HEK293T (cell line): ENCODE measurements around the gene DLG2.
"Not testable (repeated sequence)": the region's sequence is repeated elsewhere in the genome, so short reads cannot be mapped to it uniquely, and the experiment has no call there.

Experiments
- CTCF ChIA-PET: fragments of 350-600 bp; formaldehyde crosslinking; extraction: SDS; loops from one replicate; lab custom pipeline; 2021; ENCODE audit warnings: antibody characterized with exemption, inconsistent platforms; lab: Yijun Ruan, JAX
- POLR2A ChIA-PET: fragments of 350-600 bp; formaldehyde crosslinking; extraction: SDS; loops from one replicate; lab custom pipeline; 2020; ENCODE audit warnings: antibody characterized with exemption, inconsistent platforms; lab: Yijun Ruan, JAX
- DNase-seq: peaks from one replicate; pipeline ENCODE4 v3.0.0; 2012; ENCODE audit warnings: mixed read lengths; ENCODE audit errors: extremely low spot score
- ARNT ChIP-seq: fragments of 450-650 bp; IDR thresholded peaks from 2 replicates; pipeline ENCODE4 v1.6.1; 2017; ENCODE audit warnings: mild to moderate bottlenecking
- BHLHE40 ChIP-seq: fragments of 450-650 bp; IDR thresholded peaks from 2 replicates; pipeline ENCODE4 v1.6.1; 2016; ENCODE audit warnings: mild to moderate bottlenecking, moderate library complexity, borderline replicate concordance
- CTBP1 ChIP-seq: fragments of 450-650 bp; IDR thresholded peaks from 2 replicates; pipeline ENCODE4 v1.6.1; 2016; ENCODE audit warnings: borderline replicate concordance
- ELF4 ChIP-seq: fragments of 450-650 bp; IDR thresholded peaks from 2 replicates; pipeline ENCODE4 v1.6.1; 2017; ENCODE audit warnings: antibody characterized with exemption
- FOXA1 ChIP-seq: fragments of 450-650 bp; IDR thresholded peaks from 2 replicates; pipeline ENCODE4 v1.6.1; 2016; ENCODE audit warnings: mild to moderate bottlenecking
- FOXK2 ChIP-seq: fragments of 450-650 bp; IDR thresholded peaks from 2 replicates; pipeline ENCODE4 v1.6.1; 2016; ENCODE audit warnings: mild to moderate bottlenecking
- FOXM1 ChIP-seq: fragments of 450-650 bp; IDR thresholded peaks from 2 replicates; pipeline ENCODE4 v1.6.1; 2017; ENCODE audit warnings: mild to moderate bottlenecking, borderline replicate concordance
- HDGF ChIP-seq: fragments of 450-650 bp; IDR thresholded peaks from 2 replicates; pipeline ENCODE4 v1.6.1; 2017; ENCODE audit warnings: antibody characterized with exemption, borderline replicate concordance
- L3MBTL2 ChIP-seq: fragments of 450-650 bp; conservative IDR thresholded peaks from 2 replicates; pipeline ENCODE4 v1.6.1; 2016; ENCODE audit warnings: mild to moderate bottlenecking
- LEF1 ChIP-seq: fragments of 450-650 bp; IDR thresholded peaks from 2 replicates; pipeline ENCODE4 v1.6.1; 2017; ENCODE audit warnings: mild to moderate bottlenecking, borderline replicate concordance
- NFRKB ChIP-seq: fragments of 450-650 bp; IDR thresholded peaks from 2 replicates; pipeline ENCODE4 v1.6.1; 2016; ENCODE audit warnings: mild to moderate bottlenecking, moderate library complexity
- SP1 ChIP-seq: fragments of 450-650 bp; IDR thresholded peaks from 2 replicates; pipeline ENCODE4 v1.6.1; 2017
- SUZ12 ChIP-seq: fragments of 450-650 bp; IDR thresholded peaks from 2 replicates; pipeline ENCODE4 v1.6.1; 2016; ENCODE audit warnings: mild to moderate bottlenecking
- TARDBP ChIP-seq: fragments of 450-650 bp; IDR thresholded peaks from 2 replicates; pipeline ENCODE4 v1.6.1; 2016
- ZNF384 ChIP-seq: fragments of 450-650 bp; IDR thresholded peaks from 2 replicates; pipeline ENCODE4 v1.6.1; 2016
- TF ChIP-seq, protein P1 (sequence below): fragments of 450-650 bp; IDR thresholded peaks from 2 replicates; pipeline ENCODE4 v1.6.1; 2016

The DLG2 gene

DNA sequence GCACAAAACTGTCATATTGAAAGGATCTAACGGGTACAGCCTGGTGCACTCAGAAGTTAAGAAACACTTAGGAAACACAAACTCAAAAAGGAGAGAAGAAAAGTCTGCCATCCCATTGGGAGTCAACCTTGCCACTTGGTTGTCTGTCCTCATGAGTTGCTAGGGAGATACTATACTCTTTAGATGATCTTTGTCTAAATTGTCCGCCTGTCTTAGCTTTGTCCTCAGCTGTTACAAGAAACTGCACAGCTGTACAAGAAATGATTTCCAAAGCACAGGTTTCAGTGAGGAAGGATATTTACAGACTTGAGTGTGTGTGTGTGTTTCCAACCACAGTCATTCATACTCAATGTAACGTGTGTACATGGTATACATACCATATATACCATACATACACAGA is 2171.8 kb downstream of the DLG2 start:
- ChIA-PET POLR2A (no interaction called here), CTCF (no interaction called here)
- no peak for TF ChIP-seq ELF4
- TF ChIP-seq NFRKB: no peak
- TF ChIP-seq, protein P1, sequence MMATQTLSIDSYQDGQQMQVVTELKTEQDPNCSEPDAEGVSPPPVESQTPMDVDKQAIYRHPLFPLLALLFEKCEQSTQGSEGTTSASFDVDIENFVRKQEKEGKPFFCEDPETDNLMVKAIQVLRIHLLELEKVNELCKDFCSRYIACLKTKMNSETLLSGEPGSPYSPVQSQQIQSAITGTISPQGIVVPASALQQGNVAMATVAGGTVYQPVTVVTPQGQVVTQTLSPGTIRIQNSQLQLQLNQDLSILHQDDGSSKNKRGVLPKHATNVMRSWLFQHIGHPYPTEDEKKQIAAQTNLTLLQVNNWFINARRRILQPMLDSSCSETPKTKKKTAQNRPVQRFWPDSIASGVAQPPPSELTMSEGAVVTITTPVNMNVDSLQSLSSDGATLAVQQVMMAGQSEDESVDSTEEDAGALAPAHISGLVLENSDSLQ: no peak
- TF ChIP-seq BHLHE40: no peak
- no peak for TF ChIP-seq LEF1
- TF ChIP-seq L3MBTL2: no peak
- no peak for TF ChIP-seq FOXM1
- no peak for TF ChIP-seq HDGF
- no peak for TF ChIP-seq FOXK2
- TF ChIP-seq CTBP1: no peak
- no peak for TF ChIP-seq FOXA1
- TF ChIP-seq SP1: no peak
- TF ChIP-seq ZNF384: no peak
- TF ChIP-seq TARDBP: no peak
- TF ChIP-seq SUZ12: no peak
- TF ChIP-seq ARNT: no peak
- DNase-seq: no peak

DNA sequence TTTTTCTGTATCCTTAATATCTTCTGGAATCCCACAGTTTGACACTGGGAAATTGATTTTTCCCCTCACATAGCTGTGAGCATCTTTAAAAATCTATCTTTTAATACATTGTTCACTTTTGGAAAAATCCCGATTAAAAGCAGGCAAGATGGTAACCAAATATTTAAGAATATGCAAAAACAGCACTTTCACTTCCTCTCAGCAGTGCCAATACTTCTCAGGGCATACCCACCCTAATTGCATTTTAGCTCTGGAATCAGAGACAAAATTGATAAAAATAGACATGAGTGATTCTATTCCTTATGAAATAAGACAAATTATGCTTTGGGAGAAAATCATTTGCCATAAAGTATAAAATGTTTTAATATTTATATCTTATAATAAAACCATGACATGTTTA is 2172.5 kb downstream of the DLG2 start:
- TF ChIP-seq LEF1 (no peak), SP1 (no peak), ELF4 (no peak), CTBP1 (no peak), ARNT (no peak), TARDBP (no peak), FOXK2 (no peak), SUZ12 (no peak), FOXM1 (no peak), BHLHE40 (no peak), FOXA1 (no peak), HDGF (no peak), ZNF384 (no peak), L3MBTL2 (no peak), NFRKB (no peak)
- TF ChIP-seq, protein P1: no peak
- ChIA-PET POLR2A (no interaction called here), CTCF (no interaction called here)
- DNase-seq: no peak

DNA sequence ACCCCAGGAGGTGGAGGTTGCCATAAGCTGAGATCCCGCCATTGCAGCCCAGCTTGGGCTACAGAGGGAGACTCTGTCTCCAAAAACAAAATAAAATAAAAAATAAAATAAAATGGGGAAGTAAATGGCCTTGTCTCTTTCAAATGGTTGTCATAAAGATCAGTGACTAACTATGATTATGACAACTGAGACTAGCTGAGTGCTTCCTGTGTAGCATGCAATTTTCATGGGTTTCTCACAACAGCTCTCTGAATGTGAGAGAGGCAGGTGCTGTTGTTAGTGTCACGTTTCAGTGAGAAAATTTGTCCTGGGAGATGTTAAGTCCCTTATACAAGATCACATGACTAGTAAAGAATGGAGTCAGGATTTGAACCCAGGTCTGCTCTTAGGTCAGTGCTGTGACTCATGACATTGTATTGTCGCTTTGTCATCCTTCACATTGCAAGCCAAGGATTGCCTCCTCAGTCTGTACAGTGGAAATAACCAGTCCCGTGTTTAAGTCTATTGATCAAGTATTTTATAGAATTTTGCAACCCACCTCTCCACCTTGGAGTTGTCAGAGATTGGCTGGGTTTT is 2177.7 kb downstream of the DLG2 start:
- ChIA-PET POLR2A (no interaction called here), CTCF (no interaction called here)
- DNase-seq: no peak
- no peak for TF ChIP-seq NFRKB
- no peak for TF ChIP-seq ZNF384
- no peak for TF ChIP-seq FOXM1
- TF ChIP-seq SP1: no peak
- no peak for TF ChIP-seq FOXK2
- TF ChIP-seq HDGF: no peak
- TF ChIP-seq CTBP1: no peak
- no peak for TF ChIP-seq ELF4

DNA sequence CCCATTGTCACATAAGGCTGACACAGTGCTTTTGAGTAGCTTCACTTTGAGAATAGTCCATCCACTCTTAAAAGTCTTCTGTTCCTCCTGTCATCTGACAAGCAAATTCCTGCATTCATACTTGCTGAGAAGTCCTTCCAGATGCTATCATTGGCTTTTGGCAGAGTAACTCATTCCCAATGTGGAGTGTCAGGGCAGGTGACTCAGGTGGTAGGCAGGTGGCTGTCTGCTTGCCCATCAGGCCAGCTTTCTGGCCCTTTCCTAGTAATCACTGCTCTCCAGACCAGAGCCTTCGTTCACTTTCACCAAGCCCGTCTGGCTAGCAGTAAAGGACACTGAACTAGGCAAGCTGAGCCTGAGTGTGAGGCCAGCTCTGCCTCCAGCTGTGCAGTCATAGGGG is 2178.5 kb downstream of the DLG2 start:
- ChIA-PET POLR2A (no interaction called here), CTCF (no interaction called here)
- TF ChIP-seq BHLHE40 (no peak), ARNT (no peak), ZNF384 (no peak), FOXA1 (no peak), LEF1 (no peak), ELF4 (no peak), SP1 (no peak), HDGF (no peak), CTBP1 (no peak), SUZ12 (no peak), TARDBP (no peak), NFRKB (no peak), FOXM1 (no peak), FOXK2 (no peak), L3MBTL2 (no peak)
- TF ChIP-seq, protein P1: no peak

DNA sequence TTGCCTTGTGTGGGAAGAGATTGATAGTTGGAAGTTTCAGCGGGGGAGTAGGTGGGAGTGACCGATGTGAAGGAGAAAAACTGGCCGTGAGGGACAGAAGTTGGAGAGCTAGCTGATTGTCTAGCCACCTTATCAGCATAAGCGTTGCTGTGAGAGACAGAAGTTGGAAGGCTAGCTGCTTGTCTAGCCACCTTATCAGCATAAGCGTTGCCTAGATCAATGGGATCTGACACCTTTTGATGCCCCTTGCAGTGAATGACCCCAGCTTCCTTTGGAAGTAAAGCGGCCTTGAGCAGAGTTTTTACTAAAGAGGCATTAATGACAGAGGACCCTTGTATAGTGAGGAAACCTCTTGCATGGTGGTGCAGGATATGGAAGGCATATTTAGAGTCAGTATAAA is 2183.3 kb downstream of the DLG2 start:
- DNase-seq, POLR2A ChIA-PET: not testable (repeated sequence)
- CTCF ChIA-PET: interaction anchor here (0.7 kb wide), 1 partner anchor 379 kb away, joined by 3 read pairs; no protein-coding TSS in a partner anchor

More for the DNA sequence above, 2178.5 kb downstream of the DLG2 start:
- no peak for DNase-seq

DNA sequence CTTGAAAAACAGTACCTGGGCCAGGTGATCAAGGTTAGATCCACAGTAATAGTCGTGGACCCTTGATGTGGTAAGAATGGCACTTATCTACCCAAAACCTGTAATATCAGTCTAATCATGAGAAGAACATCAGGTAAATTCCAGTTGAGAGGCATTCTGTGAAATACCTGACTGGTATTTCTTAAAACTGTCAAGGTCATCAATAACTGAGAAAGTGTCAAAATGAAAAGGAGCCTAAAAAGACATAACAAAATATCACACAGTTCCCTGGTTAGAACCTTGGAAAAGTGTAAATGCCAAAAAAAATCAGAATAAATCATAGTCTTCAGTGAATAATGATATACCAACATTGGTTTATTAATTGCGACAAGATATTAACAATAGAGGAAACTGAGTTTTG is 2185.5 kb downstream of the DLG2 start:
- TF ChIP-seq FOXM1 (no peak), FOXA1 (no peak), NFRKB (no peak), SUZ12 (no peak), LEF1 (no peak), L3MBTL2 (no peak)
- TF ChIP-seq, protein P1: no peak
- no peak for DNase-seq
- ChIA-PET CTCF (no interaction called here), POLR2A (no interaction called here)
